GM18511 (cell line): ENCODE data around the gene CDH16.
"Not testable (repeated sequence)": the region's sequence is repeated elsewhere in the genome, so short reads cannot be mapped to it uniquely, and the experiment has no call there.

ENCODE experiments used
- ATAC-seq: cut with Tn5 transposase; IDR thresholded peaks from one replicate; pipeline ENCODE4 v1.9.1; 2021; ENCODE audit warnings: mild to moderate bottlenecking, moderate library complexity; ENCODE audit not compliant: unreplicated experiment

CDH16 gene

DNA sequence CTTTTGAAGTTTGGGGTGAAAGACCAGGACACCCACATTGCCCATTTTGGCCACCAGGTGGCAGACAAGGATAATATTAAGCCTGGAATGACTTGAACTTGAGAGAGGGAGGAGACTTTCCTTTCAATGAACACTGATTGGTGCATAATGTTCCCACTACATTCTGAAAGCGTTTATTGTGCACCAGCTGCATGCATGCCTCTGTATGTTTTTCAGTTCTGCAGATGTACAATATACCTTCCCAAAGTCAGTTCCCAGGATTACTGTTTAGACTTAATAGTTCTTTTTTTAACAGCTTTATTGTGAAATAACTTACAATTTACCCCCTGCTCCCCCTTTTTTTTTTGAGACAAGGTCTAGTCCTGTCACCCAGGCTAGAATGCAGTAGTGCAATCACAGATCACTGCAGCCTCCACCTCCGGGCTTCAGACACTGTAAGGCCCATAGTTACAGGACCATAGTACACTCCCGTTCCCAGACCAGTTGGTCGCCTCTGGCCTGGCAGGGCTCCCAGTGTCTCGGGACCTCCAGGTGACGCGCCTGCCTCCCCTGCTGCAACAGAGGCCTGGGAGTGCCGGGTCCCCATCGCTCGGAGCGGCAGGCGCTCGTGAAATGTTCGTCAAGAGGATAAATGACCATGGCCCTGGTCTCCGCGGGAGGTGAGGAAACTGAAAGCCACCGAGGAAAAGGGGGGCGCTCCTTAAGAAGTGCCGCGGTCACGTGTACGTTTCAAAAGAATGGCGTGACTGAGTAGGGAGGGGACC is 28.8 kb upstream of the CDH16 start:
- ATAC-seq: peak; percentile 72

DNA sequence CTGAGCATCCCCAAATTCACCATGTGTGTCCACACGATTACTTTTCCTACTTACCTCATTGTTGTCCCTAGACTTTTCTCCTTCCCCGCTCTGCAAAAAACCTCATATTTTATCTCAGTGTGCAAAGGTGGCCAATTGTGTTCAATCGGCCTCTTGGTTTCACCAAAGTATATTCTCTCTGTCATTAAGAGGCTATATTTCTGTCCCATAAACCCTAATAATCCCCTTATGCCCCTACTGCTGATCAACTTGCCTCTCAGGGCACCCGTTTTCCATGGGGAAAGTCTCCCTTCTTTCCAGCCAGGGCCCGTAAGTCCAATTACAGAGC is 28.3 kb upstream of the CDH16 start:
- ATAC-seq: no peak

GRCh38 chr16:66946541-66946940 is 27.9 kb upstream of the CDH16 start:
- ATAC-seq: no peak

DNA sequence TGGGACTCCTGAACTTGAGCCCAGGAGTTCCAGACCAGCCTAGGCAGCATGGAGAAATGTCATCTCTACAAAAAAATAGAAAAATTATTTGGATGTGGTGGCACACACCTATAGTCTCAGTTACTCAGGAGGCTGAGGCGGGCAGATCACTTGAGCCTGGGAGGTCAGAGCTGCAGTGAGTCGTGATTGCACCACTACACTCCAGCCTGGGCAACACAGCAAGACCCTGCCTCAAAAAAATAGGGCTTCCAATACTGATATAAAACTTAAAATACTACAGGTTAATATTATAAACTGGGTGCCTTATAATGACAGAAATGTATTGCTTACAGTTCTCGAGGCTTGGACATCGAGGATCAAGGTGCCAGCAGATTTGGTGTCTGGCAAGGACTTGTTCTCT is 27.3 kb upstream of the CDH16 start:
- no peak for ATAC-seq

DNA sequence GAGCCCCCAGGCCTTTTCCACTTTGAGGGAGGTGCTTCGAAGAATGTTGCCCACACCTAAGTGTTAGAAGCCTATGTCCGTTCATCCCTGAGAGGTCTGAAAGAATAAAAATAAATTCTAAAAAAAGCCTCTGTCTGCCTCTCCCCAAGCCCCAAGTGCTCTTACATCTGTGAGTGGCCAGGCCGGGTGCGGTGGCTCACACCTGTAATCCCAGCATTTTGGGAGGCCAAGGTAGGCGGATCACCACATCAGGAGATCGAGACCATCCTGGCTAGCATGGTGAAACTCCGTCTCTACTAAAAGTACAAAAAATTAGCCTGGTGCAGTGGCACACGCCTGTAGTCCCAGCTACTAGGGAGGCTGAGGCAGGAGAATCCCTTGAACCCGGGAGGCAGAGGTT is 26.3 kb upstream of the CDH16 start:
- not testable (repeated sequence) for ATAC-seq

- ATAC-seq: no peak
Measured at GRCh38 chr16:66944054-66944441, 25.4 kb upstream of the CDH16 start.

- ATAC-seq: no peak
Measured at GRCh38 chr16:66943426-66944053, 24.9 kb upstream of the CDH16 start.

DNA sequence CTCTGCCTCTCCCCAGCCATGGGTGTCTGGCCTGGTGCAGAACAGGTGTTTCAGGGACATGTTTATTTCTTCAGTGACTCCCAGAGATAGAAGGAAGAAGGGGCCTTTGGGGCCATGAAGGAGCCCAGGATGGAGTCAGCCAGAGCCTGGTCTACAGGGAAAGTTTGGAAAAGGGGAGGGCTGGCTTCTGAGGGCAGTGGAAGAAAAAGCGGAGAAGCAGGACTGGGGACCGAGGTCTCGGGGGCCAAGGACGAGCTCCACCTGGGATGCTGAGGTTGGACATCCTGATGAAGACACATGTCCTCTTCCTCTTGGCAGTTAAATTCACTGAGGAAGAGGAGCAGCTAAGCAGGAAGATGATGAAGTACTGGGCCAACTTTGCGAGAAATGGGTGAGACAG is 24.3 kb upstream of the CDH16 start:
- no peak for ATAC-seq

DNA sequence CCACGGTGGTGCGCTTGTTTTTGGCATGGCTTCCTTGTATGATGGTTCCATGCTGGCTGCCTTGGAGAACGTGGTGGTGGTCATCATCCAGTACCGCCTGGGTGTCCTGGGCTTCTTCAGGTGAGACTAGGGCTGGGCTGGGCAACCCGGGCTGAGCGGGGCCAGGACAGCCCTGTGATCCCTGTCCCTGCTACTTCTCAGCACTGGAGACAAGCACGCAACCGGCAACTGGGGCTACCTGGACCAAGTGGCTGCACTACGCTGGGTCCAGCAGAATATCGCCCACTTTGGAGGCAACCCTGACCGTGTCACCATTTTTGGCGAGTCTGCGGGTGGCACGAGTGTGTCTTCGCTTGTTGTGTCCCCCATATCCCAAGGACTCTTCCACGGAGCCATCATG is 21.6 kb upstream of the CDH16 start:
- no peak for ATAC-seq

DNA sequence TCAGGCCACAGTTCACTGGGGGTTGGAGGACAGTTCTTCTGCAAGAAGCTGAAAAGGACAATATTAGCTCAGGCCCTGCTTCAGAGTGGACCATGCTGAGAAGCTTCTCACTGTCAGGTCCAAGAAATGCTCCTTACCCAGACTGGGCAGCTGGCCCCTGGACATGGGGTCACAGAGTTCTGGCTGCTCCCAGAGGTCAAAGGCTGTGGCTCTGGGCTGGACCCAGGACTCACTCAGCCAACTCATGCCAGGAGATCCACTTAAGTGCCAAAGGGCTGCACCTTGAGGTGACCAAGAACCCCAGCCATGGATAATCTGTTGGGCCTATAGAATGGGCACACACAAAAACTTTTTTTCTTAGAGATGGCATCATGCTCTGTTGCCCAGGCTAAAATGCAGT is 20.7 kb upstream of the CDH16 start:
- ATAC-seq: no peak

DNA sequence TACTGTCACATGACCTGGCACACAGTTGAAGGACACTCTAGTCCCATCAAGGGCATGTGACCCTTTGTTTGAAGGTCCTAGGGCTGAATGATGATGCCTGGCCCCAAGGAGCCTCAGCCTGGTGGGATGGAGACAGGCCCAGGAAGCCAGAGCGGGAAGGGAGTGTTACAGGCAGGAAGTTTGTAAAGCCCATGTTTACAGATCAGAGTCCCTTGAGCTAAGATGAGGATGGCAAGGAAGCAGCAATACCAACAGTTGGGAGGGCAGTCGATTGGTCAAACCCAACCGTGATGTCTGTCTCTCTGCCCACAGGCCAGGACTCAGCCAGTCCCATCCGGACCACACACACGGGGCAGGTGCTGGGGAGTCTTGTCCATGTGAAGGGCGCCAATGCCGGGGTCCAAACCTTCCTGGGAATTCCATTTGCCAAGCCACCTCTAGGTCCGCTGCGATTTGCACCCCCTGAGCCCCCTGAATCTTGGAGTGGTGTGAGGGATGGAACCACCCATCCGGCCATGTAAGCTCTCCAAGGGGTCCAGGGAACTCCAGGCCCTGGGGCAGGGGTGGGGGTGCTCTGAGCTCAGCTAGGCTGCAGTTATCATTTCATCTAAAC is 19.1 kb upstream of the CDH16 start:
- no peak for ATAC-seq

- no peak for ATAC-seq
Measured at GRCh38 chr16:66936889-66937554, 18.3 kb upstream of the CDH16 start.

DNA sequence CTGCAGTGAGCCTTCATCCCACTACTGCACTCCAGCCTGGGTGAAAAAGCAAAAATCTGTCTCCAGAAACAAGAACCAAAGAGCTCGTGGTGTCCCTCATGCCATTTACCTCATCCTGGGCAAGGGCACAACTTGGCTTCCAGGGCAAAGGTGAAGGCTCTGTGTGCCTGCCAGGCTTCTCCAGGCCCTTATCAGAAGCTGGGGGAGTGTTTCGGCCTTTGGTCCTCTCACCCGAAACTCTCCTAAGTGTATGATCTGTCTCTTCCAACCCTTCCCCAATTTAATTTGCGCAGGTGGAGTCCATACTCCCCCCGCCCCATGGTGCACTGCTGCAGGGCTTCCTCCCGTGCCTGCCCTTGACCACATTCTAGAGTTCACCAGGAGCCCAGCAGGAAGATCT is 17.8 kb upstream of the CDH16 start:
- ATAC-seq: no peak

DNA sequence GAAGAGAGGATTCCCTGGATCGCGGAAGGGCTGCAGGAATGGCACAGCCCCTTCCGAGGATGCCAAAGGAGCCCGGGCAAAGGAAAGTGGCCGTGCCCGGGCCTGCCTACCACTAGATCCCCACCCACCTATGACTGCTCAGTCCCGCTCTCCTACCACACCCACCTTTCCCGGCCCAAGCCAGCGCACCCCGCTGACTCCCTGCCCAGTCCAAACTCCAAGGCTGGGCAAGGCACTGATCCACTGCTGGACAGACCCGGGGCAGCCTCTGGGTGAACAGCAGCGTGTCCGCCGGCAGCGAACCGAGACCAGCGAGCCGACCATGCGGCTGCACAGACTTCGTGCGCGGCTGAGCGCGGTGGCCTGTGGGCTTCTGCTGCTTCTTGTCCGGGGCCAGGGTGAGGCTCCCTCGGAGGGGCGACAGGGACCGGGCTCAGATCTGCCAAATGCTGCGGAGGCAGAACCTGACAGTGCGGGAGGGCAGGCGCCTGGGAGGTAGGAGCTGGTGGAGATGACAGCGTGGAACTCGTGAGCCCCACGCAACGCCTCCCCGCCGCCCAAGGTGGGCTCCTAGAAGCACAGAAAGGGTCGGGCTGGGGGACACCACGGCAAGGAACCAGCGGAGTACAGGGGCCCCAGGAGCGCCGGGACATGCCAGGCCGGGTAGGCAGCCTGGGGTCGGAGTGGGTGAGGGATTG is 16.8 kb upstream of the CDH16 start, which contains the start of gene CES2:
Gene CES2 (plus strand): TSS at position 203 of the 698 bp plus-strand sequence. CDS start 120 bp downstream, at position 323.
- no peak for ATAC-seq

DNA sequence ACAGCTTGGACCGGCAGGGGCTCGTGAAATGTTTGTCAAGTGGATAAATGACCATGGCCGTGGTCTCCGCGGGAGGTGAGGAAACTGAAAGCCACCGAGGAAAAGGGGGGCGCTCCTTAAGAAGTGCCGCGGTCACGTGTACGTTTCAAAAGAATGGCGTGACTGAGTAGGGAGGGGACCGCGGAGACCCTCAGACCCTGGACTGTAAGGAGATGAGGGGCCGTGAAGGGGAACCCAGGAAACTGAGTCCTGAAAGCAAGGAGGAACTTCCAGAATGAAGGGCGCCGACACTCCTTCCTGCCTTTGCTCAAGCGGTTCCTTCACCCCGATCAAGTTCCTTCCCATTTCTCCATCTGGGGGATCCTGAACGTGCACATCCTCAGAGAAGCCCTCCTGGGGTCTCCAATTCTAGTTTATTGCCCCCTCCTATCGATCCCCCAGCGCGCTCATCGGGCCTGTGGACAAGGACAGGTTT is 16.2 kb upstream of the CDH16 start:
- ATAC-seq: not testable (repeated sequence)

DNA sequence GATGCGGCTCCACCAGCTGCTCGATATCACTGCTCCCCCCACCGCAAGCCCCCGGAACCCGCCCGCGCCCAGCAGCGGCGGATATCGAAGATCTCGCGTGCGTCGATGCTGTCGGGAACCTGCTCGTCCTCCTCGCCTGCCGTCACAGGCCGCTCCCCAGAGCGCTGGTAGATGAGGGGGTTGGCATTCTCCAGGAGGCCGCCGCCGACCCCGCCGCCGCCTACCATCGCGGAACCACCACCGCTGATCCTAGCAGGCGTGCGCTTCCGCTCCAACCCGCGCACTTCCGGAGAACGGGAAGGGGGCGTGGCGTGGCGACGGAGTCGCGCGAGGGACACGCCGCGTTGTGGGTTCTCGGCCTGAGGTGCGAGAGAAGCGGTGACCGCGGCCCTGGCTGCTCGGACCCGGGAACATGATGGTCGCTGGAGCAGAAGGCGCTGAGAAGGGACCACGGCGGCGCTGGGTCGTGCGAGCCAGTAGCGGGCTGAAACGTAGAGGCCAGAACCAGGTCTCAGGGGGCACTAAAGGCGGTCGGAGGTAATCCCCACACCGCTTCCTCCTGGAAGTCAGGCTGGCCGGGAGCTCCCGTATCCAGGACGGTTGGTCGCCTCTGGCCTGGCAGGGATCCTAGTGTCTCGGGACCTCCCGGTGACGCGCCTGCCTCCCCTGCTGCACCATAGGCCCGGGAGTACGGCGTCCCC is 15.6 kb upstream of the CDH16 start, which contains the start of gene CIAO2B:
Gene CIAO2B (minus strand): TSS at position 265 of the 701 bp plus-strand sequence. CDS start 38 bp downstream, at position 227.
- ATAC-seq: peak; percentile 77

GRCh38 chr16:66933776-66934137 is 15.1 kb upstream of the CDH16 start:
- ATAC-seq: peak; percentile 18

DNA sequence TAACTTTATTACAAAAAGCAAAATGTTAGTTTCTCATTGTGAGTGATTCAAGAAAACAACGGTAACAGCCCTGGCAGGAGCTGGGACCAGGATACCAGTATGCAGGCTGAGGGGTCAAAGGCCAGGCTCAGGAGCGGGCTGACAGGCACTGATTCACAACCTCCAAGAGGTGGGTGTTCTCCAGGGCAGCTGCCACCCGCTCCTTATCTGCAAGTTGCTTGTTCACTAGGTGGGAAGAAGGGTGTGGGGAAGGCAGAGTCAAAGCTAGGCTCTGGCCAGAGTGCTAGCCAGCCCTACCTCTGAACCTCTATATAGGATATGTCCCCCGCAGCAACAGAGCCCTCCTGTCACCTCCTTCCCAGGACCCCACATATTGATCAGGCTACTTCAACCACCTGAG is 13.4 kb upstream of the CDH16 start:
- no peak for ATAC-seq

DNA sequence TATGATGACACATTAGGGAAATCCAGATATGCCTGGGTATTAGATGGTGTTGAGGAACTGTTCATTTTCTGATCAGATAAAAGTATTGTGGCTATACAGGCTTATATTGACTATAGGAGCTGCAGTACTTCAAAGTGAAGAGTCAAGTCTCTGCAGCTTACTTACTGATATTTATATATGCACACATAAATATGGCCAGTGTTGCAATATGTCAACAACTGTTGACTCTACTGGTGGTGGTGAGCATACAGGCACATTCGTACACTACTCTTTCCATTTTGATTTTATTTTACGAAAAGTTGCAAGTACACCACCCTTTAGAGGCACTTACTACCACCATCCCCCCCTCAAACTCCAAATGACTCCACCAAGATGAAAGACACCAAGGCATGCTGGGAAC is 13.0 kb upstream of the CDH16 start:
- ATAC-seq: no peak

GRCh38 chr16:66930189-66930588 is 11.5 kb upstream of the CDH16 start:
- ATAC-seq: no peak
